GM12873 (cell line): ENCODE data around the gene RPL10.

Source experiments
- TF ChIP-seq, protein P1 (sequence below): IDR thresholded peaks from 2 replicates; pipeline ENCODE4 v1.5.1; 2012; ENCODE audit warnings: low read depth, mild to moderate bottlenecking, moderate library complexity, low read length, control low read depth; ENCODE audit not compliant: insufficient read depth; ENCODE audit errors: missing control alignments

RPL10 gene

GRCh38 chrX:154413142-154413541 lies 15.0 kb downstream of the RPL10 start:
- TF ChIP-seq, protein P1, sequence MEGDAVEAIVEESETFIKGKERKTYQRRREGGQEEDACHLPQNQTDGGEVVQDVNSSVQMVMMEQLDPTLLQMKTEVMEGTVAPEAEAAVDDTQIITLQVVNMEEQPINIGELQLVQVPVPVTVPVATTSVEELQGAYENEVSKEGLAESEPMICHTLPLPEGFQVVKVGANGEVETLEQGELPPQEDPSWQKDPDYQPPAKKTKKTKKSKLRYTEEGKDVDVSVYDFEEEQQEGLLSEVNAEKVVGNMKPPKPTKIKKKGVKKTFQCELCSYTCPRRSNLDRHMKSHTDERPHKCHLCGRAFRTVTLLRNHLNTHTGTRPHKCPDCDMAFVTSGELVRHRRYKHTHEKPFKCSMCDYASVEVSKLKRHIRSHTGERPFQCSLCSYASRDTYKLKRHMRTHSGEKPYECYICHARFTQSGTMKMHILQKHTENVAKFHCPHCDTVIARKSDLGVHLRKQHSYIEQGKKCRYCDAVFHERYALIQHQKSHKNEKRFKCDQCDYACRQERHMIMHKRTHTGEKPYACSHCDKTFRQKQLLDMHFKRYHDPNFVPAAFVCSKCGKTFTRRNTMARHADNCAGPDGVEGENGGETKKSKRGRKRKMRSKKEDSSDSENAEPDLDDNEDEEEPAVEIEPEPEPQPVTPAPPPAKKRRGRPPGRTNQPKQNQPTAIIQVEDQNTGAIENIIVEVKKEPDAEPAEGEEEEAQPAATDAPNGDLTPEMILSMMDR = no peak

- TF ChIP-seq, protein P1 = no peak
Observed at GRCh38 chrX:154417157-154417556, 19.0 kb downstream of the RPL10 start.

DNA sequence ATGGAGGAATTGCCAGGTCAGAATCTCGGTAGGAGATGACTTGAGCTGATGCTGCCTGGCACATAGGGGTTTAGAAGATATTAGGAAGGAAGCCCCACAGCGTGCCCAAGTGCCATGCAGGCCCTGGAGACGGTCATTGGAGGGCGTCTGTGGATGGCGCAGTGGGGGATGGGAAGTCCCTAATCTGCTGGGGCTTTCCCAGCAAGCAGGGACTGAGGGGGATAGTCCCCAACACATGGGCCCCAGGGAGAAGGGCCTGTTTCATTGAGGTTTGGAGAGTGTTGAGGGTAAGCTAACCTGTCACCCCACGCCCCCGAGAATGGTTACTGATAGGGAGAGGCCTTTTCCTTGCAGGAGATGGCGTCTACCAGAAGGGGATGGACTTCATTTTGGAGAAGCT lies 21.0 kb downstream of the RPL10 start:
- TF ChIP-seq, protein P1 = no peak

- TF ChIP-seq, protein P1 = no peak
Observed at GRCh38 chrX:154419688-154420401, 21.7 kb downstream of the RPL10 start.

- TF ChIP-seq, protein P1 = no peak
Observed at GRCh38 chrX:154420402-154420756, 22.2 kb downstream of the RPL10 start.

DNA sequence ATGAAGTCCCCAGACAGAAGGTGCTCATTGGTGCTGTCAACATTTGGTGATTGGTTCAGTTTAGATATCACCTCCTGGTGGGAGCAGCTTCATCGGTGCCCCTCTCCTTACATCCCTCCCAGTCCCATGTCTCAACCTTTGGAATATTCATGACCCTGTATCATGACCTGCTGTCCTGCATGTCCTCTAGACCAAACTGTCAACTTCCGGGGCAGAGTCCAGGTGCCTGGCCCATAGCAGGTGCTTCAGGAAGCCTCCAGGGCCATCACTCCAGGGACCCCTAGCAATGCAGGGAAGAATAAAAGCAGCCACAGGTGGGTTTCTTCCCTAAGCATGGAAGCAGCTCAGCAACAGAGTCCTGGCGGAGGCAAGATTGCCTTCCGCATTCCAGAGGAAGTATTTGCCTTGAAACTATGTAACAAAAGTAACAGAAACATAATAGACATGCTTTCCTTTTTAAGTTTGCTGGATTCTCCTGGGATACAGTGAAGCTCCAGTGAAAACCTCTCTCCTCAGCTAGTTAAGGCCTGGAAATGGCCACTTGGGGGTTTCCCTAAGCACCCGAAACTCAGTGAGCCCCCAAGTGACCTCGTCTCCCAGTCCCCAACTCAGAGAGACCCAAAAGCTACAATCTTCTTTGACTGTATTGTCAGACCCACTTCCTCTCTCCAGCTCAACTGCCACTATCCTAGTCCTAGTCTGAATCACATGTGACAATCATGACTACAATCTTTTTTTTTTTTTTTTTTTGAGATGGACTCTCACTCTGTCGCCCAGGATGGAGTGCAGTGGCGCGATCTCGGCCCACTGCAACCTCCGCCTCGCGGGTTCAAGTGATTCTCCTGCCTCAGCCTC lies 29.0 kb downstream of the RPL10 start:
- TF ChIP-seq, protein P1 = no peak

GRCh38 chrX:154428176-154429171 lies 30.3 kb downstream of the RPL10 start, which contains the start of gene ATP6AP1:
Gene ATP6AP1, plus strand, starts transcription at chrX:154428677. Its CDS starts 16 bp downstream, at chrX:154428693.
- TF ChIP-seq, protein P1 = peak; percentile 18
